ENCODE measurements around the gene ECE1.

ECE1 gene

GRCh38 chr1:21270086-21270689 is 20.1 kb downstream of the ECE1 start:
- TF ChIP-seq REST (IDR thresholded peaks at IDR 0.05; ENCODE audit: low read depth) (no peak), RAD21 (IDR thresholded peaks at IDR 0.05; ENCODE audit: low read depth) (peak; percentile 63), CEBPB (IDR thresholded peaks at IDR 0.05) (0 out of 2 replicates have a peak, but pooled peaks have one; percentile 22), MAX (IDR thresholded peaks at IDR 0.05) (peak; percentile 22; the same call in 1 of the 2 replicates)

- TF ChIP-seq EGR1 (IDR thresholded peaks at IDR 0.05): peak; percentile 55; the same call in 1 of the 2 replicates
- peak; percentile 82 for TF ChIP-seq TCF12 (IDR thresholded peaks at IDR 0.05; ENCODE audit: low read depth)
- peak; percentile 67 for TF ChIP-seq EP300 (IDR thresholded peaks at IDR 0.05; ENCODE audit: borderline replicate concordance)
- TF ChIP-seq CREB1 (IDR thresholded peaks at IDR 0.05; ENCODE audit: low read depth): no peak
- TF ChIP-seq FOXM1 (IDR thresholded peaks at IDR 0.05; ENCODE audit: borderline replicate concordance, low read depth): 0 out of 2 replicates have a peak, but pooled peaks have one; percentile 35
- TF ChIP-seq NFIC (IDR thresholded peaks at IDR 0.05): peak; percentile 90
- no peak; the same call in 1 of the 2 replicates for TF ChIP-seq MAX (IDR thresholded peaks at IDR 0.05)
- no peak for TF ChIP-seq USF1 (IDR thresholded peaks at IDR 0.05)
- no peak for TF ChIP-seq CEBPB (IDR thresholded peaks at IDR 0.05)
- TF ChIP-seq TEAD4 (IDR thresholded peaks at IDR 0.05): 0 out of 2 replicates have a peak, but pooled peaks have one; percentile 10
- TF ChIP-seq YY1 (IDR thresholded peaks at IDR 0.05; ENCODE audit: low read depth): no peak
- TF ChIP-seq TAF1 (IDR thresholded peaks at IDR 0.05; ENCODE audit: low read depth): no peak
Measured at GRCh38 chr1:21269461-21270085, 20.7 kb downstream of the ECE1 start.

- TF ChIP-seq YY1 (IDR thresholded peaks at IDR 0.05; ENCODE audit: low read depth): no peak
- TF ChIP-seq EP300 (IDR thresholded peaks at IDR 0.05; ENCODE audit: borderline replicate concordance): peak; percentile 87
- no peak for TF ChIP-seq USF1 (IDR thresholded peaks at IDR 0.05)
- peak; percentile 23; the same call in 1 of the 2 replicates for TF ChIP-seq RAD21 (IDR thresholded peaks at IDR 0.05; ENCODE audit: low read depth)
- TF ChIP-seq REST (IDR thresholded peaks at IDR 0.05; ENCODE audit: low read depth): no peak
- peak; percentile 81 for TF ChIP-seq EGR1 (IDR thresholded peaks at IDR 0.05)
- TF ChIP-seq TCF12 (IDR thresholded peaks at IDR 0.05; ENCODE audit: low read depth): peak; percentile 90
- peak; percentile 50; the same call in 1 of the 2 replicates for TF ChIP-seq FOXM1 (IDR thresholded peaks at IDR 0.05; ENCODE audit: borderline replicate concordance, low read depth)
- peak; percentile 67 for TF ChIP-seq MAX (IDR thresholded peaks at IDR 0.05)
- no peak for TF ChIP-seq TAF1 (IDR thresholded peaks at IDR 0.05; ENCODE audit: low read depth)
- TF ChIP-seq CEBPB (IDR thresholded peaks at IDR 0.05): no peak
- peak; percentile 96 for TF ChIP-seq TEAD4 (IDR thresholded peaks at IDR 0.05)
- peak; percentile 95 for TF ChIP-seq NFIC (IDR thresholded peaks at IDR 0.05)
- TF ChIP-seq ZBTB7A (IDR thresholded peaks at IDR 0.05; ENCODE audit: low read depth): no peak; the same call in 1 of the 2 replicates
- no peak for TF ChIP-seq CREB1 (IDR thresholded peaks at IDR 0.05; ENCODE audit: low read depth)
Measured at GRCh38 chr1:21268281-21269239, 21.7 kb downstream of the ECE1 start.

GRCh38 chr1:21267191-21268077 is 22.8 kb downstream of the ECE1 start:
- no peak for TF ChIP-seq EGR1 (IDR thresholded peaks at IDR 0.05)
- TF ChIP-seq YY1 (IDR thresholded peaks at IDR 0.05; ENCODE audit: low read depth): no peak
- TF ChIP-seq REST (IDR thresholded peaks at IDR 0.05; ENCODE audit: low read depth): no peak
- no peak for TF ChIP-seq FOXM1 (IDR thresholded peaks at IDR 0.05; ENCODE audit: borderline replicate concordance, low read depth)
- TF ChIP-seq USF1 (IDR thresholded peaks at IDR 0.05): no peak
